Central memory CD4-positive, alpha-beta T cell (primary cell): ENCODE results near the gene MSL3B.

ENCODE experiments used
- DNase-seq: peaks from one replicate; pipeline ENCODE4 v3.0.0; 2022

Gene MSL3B

DNA sequence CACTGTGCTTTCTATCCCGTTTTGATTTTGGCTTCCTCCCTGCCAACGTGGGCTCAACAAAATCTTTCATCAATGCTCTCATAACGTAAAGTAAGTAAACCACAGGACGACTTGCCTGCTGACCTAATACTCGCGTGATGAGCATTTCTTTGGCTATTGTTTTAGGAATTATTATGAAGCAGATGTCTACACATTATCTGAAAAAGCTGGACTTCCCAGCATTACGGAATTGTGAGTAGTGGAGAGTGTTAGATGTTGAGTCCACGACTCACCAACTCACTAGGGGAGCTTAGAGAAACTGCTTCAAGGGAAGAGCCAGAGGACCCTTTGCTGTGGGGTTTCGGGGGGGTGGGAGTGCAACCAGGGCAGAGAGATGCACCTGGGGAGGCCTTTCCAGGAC, 35.8 kb downstream of the MSL3B start:
- no peak for DNase-seq

DNA sequence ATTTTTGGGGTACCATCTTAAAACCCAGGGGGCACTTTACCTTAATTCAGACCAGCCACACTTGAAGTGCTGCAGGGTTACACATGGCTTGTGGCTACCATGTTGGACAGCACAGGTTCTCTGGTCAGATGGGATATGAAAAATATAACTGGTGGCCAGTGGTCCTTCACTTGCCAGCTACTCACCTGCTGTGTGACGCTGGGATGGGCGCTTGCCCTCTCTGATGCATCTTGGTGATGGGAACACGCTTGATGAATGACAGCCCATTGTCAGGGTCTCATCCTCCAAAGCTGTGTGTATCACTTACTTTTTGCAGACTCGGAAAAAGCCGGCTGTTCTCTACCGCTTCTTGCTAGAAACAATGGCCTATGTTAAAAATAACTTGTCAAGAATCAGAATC, 36.3 kb downstream of the MSL3B start:
- no peak for DNase-seq

DNA sequence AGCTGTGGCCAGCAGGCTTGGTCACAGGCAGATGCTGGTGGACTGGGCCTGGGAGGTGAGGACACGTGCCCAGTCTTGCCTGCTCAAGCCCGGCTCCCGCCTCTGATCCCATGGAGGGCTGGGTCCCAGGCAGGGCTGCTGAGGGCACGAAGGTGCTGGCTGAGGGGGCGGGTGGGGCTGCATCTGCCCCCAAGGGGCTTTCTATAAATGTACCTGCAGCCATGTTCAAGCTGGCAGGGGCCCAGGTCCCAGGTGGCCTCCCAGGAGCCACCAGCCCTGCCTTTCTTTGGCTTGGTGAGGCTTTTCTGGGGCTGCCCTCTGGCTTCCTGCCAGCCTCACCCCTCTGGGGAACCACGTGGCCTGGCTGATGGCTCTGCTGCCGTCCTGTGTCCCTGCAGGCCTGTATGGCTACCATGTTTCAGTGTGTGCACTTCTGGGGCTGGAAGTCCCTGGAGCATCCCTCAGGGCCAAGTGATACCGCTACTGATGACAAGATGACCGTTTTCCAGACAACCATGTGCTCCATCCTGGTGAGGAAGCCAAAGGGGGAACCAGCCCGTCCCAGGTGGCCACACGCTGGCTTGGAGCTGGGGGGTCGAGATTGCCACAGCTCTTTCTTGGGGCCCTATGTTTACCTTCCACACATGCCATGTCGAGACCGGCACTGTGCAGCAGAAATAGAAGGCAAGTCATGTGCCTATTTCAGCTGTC, 37.0 kb downstream of the MSL3B start:
- no peak for DNase-seq

DNA sequence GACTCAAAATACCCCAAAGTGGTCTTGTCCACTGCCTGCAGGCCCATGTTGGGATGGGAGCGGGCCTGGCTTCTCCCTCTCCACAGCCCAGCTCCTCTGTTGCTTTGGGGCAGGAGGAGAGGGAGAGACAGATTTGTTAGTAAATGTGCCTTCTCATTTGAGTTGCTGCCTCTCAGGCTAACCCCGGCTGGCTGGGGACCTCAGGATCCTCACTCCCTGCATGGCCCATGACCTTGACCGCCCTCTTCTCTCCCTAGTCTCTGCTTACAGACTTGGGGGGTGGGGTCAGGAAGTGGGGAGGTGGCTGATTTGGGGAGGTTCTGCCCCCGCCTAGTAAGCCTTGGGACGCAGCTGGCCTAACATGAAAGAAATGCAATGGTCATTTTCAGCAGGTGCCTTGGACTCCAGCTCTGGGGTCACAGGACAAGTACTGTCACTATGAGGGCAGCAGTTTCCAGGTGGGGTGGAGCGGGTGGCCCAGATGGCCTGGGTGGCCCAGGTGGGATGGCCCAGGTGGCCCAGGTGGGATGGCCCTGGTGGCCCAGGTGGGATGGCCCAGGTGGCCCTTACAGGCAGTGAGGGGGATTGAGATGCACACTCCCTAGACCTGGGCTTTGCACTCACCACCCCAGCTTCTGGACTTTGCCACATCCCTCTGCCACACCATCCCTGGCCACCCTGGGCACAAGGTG, 37.9 kb downstream of the MSL3B start:
- DNase-seq, result no peak

DNA sequence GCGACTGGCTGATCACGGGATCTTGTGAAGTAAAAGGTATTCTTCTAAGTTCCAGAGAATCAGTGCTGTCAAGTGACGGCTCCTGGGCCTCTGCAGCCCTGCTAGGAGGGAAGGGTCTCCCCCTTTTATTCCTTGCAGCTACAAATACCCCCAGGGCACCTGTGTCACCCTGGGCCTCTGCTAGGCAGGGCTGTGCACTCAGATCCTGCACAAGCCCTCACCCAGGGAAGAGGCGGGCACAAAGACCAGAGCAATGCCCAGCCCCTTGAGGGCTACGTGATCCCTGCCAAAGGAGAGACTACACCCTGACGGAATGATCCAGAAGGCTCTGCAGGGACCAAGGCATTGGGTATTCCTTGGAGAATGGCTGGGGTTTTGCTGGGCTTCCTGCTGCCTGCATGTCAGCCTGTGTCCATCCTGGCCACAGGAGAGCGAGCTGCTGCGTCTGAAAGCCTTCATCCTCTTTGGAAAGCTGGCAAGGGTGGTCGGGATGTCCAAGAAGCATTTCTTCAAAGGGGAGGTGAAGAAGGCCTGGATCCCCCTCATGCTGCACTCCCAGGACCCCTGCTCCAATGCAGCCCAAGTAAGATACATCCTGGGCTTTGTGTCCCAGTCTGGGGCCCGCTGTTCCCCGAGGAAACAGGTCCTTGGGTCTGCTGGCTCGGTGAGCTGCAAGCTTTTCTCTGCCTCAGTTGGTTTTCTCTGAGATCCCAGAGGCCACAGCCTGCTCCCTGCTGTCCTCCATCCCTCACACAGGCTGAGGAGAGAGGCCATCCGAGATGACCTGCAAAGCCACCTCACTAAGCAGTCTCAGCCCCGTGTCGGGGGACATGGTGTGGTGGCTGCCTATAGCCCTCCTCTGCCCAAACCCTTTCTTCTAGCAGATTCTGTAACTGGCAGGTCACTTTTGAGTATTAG, 38.7 kb downstream of the MSL3B start:
- no peak for DNase-seq

DNA sequence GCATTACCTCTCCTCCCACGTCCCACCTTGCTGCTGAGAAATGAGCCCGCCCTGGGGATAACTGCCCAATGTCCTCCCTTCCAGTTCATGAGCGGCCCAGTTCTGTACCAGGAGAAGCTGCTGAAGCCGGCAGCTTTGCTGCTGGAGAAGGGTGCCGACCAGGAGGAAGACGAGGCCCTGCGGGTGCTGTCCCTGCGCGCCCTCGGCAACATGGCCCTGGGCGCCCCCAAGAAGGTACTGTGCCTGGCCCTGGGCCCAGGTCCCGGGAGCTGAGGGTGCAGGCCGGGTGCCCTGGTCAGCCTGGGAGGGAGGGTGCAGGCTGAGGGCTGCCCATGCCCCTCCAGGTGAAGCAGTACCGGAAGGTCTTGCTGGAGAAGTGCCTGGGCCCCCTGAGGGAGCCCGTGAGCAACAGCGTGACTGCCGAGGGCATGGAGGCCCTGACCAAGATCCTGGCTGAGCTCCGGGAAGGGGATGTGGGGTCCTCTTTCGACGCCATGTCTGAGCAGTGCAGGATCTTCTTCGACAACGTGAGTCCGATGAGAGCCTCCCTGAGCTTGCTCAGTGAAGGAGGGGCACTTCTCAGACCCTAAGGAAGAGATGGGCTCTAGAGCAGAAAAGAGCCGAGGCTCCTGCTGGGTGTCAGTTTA, 39.5 kb downstream of the MSL3B start:
- no peak for DNase-seq

DNA sequence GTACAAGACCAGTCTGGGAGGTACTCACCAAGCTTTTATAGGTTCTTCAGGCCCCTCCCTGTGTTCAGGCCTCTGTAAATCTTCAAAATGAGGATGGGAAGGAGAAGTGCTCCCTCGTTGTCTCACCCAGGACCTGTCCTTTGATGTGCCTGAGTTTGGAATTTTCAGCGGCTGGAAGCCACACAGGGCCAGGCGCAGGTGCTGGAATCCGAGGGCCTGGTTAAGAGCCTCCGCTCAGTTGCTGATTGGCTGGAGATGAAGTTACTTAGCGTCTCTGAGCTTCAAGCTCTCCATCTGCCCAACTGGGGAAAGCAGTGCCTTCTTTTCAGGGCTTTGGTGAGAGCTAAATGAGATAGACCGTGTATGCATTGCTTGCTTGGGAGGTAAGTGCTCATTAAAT, 43.8 kb downstream of the MSL3B start:
- no peak for DNase-seq

DNA sequence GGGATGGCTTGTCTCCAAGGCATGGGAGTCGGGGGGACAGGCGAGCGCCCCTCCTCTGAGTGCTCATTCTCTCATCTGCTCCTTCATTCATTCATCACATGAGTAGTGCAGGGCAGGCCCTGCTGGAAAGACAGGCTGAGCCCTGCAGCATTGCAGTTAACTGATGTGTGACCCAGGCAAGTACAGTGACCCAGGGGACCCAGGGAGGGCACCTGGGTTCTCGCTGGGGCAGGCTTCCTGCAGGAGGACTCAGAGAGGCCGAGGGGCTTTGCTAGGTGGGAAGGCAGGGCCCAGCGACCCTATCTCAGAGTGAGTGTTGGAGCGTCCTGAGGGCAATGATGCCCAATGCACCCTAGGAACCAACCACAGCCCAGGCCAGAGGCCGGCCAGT, 44.5 kb downstream of the MSL3B start:
- no peak for DNase-seq

DNA sequence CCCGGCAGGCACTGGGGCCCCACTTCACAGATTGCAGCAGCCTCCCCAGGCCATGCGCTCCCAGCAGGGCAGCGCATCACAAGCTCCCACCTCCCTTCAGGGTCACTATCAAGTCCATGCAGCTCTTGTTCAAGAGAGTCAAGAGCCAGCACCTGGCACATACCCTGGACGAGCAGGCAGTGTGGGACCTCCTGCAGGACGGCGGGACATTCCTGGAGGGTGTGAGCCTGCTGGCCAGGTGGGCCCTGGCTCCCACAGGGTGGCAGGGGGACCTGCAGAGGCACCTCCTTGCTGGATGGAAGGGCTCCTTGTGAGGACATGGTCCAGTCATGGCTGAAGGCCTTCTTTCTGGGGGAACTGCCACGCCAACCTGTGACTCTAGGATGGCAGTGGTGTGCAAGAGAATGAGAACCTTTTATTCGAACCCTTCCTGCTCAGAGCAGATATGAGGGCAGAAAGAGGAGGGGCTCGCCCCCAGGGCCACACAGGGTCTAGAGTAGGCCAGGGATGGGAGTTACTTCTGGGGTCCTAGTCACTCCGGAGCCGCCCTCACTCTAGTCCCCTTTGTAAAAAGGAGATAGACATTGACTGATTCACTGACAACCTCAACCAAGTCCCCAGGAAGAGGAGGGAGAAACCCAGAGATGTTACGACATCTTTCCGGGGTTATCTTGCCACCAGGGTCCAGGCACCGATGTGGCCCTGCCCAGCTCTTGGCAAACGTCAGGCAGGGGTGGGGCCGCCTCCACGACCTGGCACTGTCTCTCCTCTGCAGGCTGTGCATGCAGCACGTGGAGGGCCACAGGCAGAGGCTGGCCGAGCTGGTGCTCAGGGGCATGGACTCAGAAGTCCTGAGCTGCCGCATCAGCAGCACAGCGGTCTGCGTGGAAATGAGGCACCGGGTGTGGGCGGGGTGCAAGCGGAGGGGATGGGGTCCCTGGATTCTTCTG, 45.1 kb downstream of the MSL3B start:
- no peak for DNase-seq

DNA sequence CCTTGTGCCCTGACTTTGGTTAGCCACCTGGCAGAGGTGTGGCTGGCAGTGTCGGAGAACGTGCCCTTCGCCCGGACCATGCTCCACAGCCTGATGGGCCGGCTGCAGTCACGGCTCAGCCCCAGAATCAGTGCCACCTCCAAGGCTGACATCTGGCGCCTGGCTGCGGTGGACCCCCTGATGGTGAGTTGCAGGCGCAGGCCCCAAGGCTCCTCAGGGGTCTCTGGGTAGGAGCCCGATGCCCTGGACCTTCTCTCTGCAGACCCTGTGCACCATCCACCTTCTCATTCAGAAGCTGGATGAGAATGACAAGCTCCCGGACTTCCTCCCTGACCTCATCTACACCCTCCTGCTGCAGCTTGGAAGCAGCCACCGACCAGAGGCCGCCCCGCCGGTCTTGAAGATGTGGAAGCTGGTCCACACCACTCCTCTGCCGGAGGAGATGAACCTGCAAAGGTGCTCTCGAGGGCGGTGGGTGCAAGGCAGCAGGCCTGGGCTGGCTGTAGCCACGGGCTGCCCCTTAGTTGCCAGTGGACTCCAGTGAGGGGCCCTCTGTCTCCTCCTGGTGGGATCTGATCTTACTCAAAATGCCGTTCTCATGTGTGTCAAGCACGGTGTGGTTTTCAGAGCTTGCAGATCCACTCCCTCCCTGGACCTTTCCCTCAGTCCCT, 46.0 kb downstream of the MSL3B start:
- no peak for DNase-seq

DNA sequence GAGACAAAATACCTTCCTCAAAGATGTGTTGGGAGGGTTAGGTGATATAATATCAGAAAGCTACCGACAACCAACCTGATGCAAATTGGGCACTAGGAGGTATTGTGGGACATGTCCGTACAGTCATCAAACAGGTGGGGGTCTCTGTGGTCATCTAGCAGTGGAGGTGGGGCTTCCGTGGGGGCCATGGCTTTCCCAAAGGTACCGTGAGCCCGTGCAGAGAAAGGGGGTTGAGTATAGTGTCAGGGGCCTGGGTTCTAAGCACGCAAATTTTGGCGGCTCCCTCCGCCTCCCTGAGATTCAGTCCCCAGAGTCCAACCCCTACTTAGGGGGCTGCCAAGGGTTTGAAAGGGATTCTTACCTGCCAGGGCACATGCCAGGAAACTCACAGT, 46.5 kb downstream of the MSL3B start:
- DNase-seq, result no peak

DNA sequence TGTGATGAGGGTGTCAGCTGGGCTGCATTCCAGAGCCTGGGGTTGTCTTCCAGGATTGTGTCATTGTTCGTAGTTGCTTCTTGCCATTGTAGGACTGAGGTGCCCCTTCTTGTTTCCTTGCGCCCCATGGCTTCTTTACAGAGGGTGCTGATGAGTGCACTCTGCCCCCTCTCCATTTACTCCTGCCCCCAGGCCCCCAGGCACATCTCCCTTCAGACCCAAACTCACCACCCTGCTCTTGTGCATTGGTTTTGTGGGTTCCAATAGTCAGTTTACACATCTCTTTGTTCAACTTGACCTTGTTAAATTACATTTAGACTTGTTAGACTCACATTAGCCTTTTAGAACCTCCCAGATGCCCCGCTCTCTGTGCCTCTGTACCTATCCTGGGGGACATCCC, 47.0 kb downstream of the MSL3B start:
- DNase-seq, result no peak

DNA sequence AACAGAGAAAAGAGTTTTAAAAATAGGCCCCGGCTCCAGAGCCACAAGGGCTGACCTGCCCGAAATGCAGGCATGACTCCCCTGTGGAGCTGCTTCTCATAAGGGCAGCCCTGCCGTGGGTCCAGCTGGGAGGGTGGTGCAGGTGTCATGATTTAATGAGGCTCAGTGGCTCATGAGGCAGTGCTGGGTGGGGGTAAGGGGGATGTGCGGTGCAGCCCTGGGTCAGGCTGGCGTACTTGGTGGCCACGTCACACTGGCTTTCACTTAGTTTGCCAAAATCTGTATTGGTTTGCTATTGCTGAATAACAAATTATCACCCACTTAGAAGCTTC, 47.4 kb downstream of the MSL3B start:
- DNase-seq, result no peak

DNA sequence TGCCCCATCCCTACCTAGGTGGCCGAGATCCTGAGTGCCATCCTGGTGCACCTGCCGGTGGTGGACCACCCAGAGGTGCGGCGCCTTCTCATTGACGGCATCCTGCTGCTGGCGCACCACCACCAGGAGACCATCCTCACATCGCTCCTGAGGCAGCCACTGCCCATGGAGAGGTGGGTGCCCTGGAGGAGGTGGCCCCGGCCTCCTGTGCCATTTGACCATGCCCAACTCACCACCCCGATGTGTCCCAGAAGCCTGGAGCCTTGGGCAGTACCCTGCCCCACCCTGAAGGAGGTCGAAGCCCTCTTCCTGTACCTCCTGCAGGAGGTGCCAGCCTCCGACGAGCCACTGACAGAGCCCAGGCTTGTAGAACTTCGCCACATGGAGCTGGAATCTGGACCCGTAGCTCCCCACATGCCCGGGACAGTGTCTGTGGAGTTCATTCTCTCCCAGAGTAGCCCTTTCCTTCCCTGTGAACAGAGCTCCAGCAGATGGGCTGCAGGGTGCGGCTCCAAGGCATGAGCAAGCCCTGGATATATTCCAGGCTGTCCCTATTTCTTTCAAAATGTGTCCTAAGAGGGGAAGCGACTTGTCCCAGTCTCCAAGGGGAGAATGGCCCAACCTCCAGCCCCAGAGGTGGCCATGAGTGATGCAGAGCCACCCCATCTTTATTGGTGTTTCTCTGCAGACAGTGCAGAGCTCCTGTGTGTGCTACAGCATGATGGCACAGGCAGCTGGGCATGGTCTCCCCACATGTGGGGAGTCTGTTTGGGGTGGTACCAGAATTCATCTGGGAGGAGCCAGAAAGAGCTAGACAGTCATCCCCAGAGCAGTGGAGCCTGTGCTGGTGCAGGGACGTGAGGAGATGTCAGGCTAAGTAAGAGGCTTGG, 48.1 kb downstream of the MSL3B start:
- DNase-seq, result no peak

DNA sequence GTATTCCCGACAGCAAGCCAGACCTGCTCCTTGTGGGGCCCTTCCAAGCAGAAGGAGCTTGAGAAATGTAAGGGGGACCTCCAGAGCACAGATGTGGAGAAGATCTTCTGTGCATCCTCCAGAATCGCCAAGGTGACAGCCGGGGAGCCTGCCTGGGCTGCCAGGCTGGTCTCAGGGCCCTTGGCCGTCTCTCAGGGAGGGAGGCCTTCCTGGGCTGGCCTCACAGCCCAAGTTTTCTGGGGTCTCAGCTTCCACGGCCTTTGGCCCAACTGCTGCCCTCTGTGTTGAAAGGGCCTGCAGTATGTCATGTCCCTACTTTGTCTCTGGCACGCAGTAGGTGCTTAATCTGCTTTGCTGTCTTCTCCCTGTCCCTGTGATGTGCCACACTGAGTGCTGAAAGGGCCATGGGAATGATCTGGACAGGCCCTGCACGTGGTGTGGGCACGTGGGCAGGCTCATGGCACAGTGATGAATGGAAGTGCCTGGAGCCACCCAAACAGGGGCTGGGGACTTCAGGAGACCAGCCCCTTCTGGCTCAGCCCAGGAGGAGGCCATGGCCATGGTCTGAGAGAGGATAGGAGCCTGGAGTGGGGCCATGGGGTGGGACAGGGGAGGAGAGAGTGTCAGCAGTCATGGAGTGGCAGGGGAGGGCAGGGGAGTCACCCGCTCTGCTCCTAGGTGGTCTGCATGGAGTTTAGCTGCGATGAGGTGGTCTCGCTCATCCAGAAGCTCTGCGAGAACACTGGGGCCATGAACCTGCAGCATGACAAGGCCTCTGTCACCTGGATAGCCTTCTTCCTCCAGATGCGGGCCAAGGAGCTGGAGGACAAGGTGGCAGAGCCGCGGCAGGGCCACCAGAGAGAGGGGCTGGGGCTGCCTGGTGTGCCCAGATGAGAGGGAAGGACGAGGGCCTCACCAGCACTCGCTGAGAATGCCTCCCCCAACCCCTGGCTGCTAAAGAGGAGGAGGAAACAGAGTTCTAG, 49.3 kb downstream of the MSL3B start:
- no peak for DNase-seq

DNA sequence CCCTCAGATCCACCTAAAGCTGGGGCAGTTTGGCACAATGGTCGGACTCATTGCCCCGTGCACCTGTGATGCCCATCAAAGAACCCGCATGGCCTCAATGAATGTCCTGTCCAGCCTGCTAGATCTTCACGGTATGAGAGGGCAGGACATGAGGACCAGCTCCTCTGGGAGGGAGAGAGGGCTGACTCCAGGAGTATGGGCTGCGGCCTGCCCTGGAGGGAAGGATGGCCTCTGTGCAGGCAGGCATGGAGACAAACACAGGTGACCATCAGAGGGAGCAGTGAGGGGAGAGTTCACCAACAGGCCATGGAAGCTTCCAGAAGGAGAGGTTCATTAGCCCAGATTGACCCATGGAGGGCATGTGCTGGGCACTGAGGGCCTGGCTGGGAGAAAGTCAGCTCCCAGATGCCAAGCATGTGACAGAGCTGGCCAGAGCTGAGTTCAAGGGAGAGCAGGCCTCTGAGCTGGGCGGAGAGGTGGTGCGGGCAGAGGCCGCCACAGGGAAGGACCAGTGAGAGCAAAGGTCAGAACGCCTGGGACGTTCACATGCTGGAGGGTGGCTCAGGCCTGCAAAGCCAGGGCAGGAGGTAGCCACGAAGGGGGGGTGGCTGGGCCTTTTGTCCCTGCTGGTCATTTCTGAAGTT, 50.1 kb downstream of the MSL3B start:
- no peak for DNase-seq

DNA sequence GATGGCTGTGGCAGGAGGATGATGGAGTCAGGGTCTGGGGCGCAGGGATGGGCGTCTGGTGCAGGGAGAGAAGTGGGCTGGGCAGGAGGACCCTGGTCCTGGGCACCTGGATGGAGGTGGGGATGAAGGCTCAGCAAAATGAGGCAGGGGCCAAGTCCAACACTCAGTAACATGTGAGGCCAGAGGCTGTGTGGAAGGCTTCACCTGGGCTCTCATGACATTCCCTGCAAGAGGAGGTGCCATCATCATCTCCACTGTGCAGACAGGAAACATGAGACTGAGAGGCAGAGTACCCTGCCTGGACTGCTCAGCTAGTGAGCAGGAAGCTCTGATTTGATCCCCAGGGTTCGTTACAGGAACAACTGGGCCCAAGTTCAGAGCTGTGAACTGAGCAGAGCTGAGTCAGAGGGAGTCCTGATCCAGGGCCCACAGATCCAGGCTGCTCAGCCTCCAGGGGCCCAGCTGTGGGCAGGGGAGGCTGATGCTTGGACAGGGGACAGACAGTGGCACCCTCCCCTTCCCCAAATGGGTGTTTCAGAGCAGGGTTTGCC, 50.8 kb downstream of the MSL3B start:
- no peak for DNase-seq

DNA sequence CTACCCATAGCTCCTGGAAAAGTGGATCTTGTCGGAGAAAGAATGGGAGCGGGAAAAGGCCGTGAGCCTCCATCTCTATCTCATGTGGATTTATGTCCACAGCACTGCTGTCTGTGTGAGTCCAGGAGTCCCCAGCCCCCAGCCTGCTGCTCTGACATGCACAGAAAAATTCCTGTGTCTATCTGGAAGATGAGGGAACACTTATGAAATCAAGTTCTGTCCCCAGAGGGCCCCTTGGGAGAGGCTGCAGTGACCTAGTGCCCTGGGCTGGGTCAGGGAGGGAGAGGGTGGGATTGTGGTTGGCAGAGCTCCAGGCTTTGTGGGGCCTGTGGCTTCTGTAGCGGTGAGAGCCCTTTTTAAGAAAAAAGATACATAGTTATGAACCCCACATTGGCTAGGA, 51.4 kb downstream of the MSL3B start:
- DNase-seq, result no peak
